GM18519 (cell line): ENCODE data around the gene BTBD7.
"Not testable (repeated sequence)": the region's sequence is repeated elsewhere in the genome, so short reads cannot be mapped to it uniquely, and the experiment has no call there.

Experiments
- ATAC-seq: cut with Tn5 transposase; IDR thresholded peaks from one replicate; pipeline ENCODE4 v1.9.1; 2021; ENCODE audit warnings: mild to moderate bottlenecking, moderate library complexity; ENCODE audit not compliant: unreplicated experiment, low FRiP score

BTBD7 gene

GRCh38 chr14:93332853-93333630 is at the start of gene BTBD7:
Gene BTBD7, minus strand, starts transcription at chr14:93333036. Its CDS starts 36,985 bp downstream, at chr14:93296051.
- ATAC-seq: peak; percentile 63

GRCh38 chr14:93381644-93382043 is 48.8 kb upstream of the BTBD7 start:
- no peak for ATAC-seq

- no peak for ATAC-seq
These were observed 47.0 kb upstream of the BTBD7 start for GRCh38 chr14:93379831-93380230.

- peak; percentile 81 for ATAC-seq
These were observed 42.9 kb upstream of the BTBD7 start for GRCh38 chr14:93375673-93376156.

GRCh38 chr14:93369713-93370266 is 37.0 kb upstream of the BTBD7 start:
- peak; percentile 71 for ATAC-seq

- no peak for ATAC-seq
These were observed 36.3 kb upstream of the BTBD7 start for GRCh38 chr14:93368996-93369712.

- ATAC-seq: not testable (repeated sequence)
These were observed 22.0 kb upstream of the BTBD7 start for GRCh38 chr14:93354873-93355272.

GRCh38 chr14:93348292-93348691 is 15.5 kb upstream of the BTBD7 start:
- no peak for ATAC-seq

GRCh38 chr14:93347850-93348249 is 15.0 kb upstream of the BTBD7 start:
- no peak for ATAC-seq

GRCh38 chr14:93346926-93347721 is 14.3 kb upstream of the BTBD7 start, which contains the start of gene COX8C:
Gene COX8C, plus strand, starts transcription at chr14:93347182. Its CDS starts 87 bp downstream, at chr14:93347269.
- ATAC-seq: no peak

GRCh38 chr14:93343797-93344196 is 11.0 kb upstream of the BTBD7 start:
- ATAC-seq: no peak

GRCh38 chr14:93343266-93343665 is 10.4 kb upstream of the BTBD7 start:
- ATAC-seq: no peak

GRCh38 chr14:93337884-93338283 is 5.0 kb upstream of the BTBD7 start:
- ATAC-seq: no peak

- no peak for ATAC-seq
These were observed 4.4 kb upstream of the BTBD7 start for GRCh38 chr14:93337143-93337753.

GRCh38 chr14:93333631-93334103 is 831 bp upstream of the BTBD7 start:
- no peak for ATAC-seq

GRCh38 chr14:93332397-93332852 is 411 bp downstream of the BTBD7 start:
- peak; percentile 36 for ATAC-seq

GRCh38 chr14:93331728-93332396 is 974 bp downstream of the BTBD7 start:
- ATAC-seq: no peak

GRCh38 chr14:93331002-93331727 is 1.7 kb downstream of the BTBD7 start:
- no peak for ATAC-seq

GRCh38 chr14:93330609-93331000 is 2.2 kb downstream of the BTBD7 start:
- ATAC-seq: no peak
